ENCODE data around the gene VWA5A. TPM values are rescaled to one million over a fixed set of nuclear protein-coding genes. Genes with fewer than 3 reads are reported as not detected.

The VWA5A gene
- total and polyA plus RNA-seq, 9 of the 15 experiments (the other 6 are each of a cell fraction or from before 2014, with no cell fraction given) = 4.6 to 19.7 (median 6.9) TPM

DNA sequence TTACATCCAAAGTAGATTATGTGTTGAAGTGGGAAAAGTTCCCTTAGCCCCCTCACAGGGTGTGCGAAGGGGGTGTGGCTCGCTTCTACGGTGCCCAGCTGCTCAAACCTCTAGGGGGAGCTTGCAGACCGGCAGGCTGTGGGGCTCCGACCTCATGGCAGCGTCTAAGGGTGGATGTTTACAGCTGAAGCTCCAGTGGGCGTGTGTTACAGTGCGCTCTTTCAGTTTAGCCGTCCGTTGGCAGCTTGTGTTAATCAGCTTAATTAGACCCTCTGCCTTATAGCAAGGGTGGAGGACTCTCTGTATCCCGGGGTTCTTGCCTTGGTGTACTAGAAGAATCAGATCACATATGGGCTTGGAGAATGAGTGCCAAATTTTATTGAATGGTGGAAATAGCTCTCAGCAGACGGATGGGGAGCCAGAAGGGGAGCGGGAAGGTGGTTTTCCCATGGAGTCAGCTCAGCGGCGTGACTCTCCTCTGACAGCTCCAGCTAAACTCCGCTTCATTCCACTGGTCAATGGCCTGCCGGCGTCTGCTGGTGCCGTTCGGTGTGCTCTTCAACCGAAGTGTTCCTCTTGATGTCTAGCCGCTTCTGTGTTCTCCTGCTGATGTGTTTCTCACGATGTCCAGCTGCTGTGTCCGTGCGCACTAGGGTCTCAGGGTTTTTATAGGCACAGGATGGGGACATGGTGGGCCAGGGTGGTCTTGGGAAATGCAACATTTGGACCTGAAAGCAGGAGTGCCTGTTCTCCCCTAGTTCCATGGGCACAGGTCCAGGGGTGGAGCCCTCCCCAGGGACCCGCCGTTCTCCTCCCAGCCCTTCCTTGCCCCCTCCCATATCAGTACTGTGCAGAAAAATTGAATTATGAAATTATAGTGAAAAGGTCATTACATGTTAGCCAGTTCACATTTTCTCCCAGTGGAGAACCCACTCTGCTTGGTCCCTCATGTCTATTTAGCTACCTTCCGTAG is 45.5 kb upstream of the VWA5A start (continued):
- TF ChIP-seq, protein P1, sequence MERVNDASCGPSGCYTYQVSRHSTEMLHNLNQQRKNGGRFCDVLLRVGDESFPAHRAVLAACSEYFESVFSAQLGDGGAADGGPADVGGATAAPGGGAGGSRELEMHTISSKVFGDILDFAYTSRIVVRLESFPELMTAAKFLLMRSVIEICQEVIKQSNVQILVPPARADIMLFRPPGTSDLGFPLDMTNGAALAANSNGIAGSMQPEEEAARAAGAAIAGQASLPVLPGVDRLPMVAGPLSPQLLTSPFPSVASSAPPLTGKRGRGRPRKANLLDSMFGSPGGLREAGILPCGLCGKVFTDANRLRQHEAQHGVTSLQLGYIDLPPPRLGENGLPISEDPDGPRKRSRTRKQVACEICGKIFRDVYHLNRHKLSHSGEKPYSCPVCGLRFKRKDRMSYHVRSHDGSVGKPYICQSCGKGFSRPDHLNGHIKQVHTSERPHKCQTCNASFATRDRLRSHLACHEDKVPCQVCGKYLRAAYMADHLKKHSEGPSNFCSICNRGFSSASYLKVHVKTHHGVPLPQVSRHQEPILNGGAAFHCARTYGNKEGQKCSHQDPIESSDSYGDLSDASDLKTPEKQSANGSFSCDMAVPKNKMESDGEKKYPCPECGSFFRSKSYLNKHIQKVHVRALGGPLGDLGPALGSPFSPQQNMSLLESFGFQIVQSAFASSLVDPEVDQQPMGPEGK (CRISPR knock-in tag; IDR thresholded peaks at IDR 0.05; ENCODE audit: borderline replicate concordance) = no peak
- no peak for TF ChIP-seq HDAC3 (IDR thresholded peaks at IDR 0.05; ENCODE audit: borderline replicate concordance, partially characterized antibody)
- TF ChIP-seq DDX20 (tag; IDR thresholded peaks at IDR 0.05; ENCODE audit: low read depth) = no peak
- TF ChIP-seq, protein P2, sequence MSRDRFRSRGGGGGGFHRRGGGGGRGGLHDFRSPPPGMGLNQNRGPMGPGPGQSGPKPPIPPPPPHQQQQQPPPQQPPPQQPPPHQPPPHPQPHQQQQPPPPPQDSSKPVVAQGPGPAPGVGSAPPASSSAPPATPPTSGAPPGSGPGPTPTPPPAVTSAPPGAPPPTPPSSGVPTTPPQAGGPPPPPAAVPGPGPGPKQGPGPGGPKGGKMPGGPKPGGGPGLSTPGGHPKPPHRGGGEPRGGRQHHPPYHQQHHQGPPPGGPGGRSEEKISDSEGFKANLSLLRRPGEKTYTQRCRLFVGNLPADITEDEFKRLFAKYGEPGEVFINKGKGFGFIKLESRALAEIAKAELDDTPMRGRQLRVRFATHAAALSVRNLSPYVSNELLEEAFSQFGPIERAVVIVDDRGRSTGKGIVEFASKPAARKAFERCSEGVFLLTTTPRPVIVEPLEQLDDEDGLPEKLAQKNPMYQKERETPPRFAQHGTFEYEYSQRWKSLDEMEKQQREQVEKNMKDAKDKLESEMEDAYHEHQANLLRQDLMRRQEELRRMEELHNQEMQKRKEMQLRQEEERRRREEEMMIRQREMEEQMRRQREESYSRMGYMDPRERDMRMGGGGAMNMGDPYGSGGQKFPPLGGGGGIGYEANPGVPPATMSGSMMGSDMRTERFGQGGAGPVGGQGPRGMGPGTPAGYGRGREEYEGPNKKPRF (IDR thresholded peaks at IDR 0.05; ENCODE audit: low read depth, low read length) = no peak
- no peak for TF ChIP-seq SP2 (IDR thresholded peaks at IDR 0.05; ENCODE audit: extremely low read depth, low read depth, low read length, poor library complexity, severe bottlenecking)
- no peak for TF ChIP-seq TAF1 (IDR thresholded peaks at IDR 0.05; ENCODE audit: control insufficient read depth, extremely low read depth, insufficient read depth, low read length, severe bottlenecking)
- no peak for TF ChIP-seq ELF2 (CRISPR knock-in tag; IDR thresholded peaks at IDR 0.05)
- TF ChIP-seq, protein P3, sequence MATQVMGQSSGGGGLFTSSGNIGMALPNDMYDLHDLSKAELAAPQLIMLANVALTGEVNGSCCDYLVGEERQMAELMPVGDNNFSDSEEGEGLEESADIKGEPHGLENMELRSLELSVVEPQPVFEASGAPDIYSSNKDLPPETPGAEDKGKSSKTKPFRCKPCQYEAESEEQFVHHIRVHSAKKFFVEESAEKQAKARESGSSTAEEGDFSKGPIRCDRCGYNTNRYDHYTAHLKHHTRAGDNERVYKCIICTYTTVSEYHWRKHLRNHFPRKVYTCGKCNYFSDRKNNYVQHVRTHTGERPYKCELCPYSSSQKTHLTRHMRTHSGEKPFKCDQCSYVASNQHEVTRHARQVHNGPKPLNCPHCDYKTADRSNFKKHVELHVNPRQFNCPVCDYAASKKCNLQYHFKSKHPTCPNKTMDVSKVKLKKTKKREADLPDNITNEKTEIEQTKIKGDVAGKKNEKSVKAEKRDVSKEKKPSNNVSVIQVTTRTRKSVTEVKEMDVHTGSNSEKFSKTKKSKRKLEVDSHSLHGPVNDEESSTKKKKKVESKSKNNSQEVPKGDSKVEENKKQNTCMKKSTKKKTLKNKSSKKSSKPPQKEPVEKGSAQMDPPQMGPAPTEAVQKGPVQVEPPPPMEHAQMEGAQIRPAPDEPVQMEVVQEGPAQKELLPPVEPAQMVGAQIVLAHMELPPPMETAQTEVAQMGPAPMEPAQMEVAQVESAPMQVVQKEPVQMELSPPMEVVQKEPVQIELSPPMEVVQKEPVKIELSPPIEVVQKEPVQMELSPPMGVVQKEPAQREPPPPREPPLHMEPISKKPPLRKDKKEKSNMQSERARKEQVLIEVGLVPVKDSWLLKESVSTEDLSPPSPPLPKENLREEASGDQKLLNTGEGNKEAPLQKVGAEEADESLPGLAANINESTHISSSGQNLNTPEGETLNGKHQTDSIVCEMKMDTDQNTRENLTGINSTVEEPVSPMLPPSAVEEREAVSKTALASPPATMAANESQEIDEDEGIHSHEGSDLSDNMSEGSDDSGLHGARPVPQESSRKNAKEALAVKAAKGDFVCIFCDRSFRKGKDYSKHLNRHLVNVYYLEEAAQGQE (IDR thresholded peaks at IDR 0.05; ENCODE audit: borderline replicate concordance) = peak; percentile 61; the same call in 1 of the 2 replicates
- TF ChIP-seq, protein P3 (CRISPR knock-in tag; IDR thresholded peaks at IDR 0.05; ENCODE audit: low read depth) = no peak
- no peak for TF ChIP-seq NFRKB (IDR thresholded peaks at IDR 0.05; ENCODE audit: low read depth)
- no peak for TF ChIP-seq CBX8 (IDR thresholded peaks at IDR 0.05; ENCODE audit: borderline replicate concordance, extremely low read depth, low read depth, low read length, poor library complexity, severe bottlenecking)
- no peak for TF ChIP-seq NFXL1 (CRISPR knock-in tag; IDR thresholded peaks at IDR 0.05)
- no peak for TF ChIP-seq PML (IDR thresholded peaks at IDR 0.05; ENCODE audit: low read length)

Measured in K562 (cell line).